ENCODE results near the gene ZG16B. TPM values are rescaled to one million over a fixed set of nuclear protein-coding genes. Genes with fewer than 3 reads are reported as not detected.

The ZG16B gene
- total RNA-seq, 1 experiment from 2014 or later, result 2.3 TPM

DNA sequence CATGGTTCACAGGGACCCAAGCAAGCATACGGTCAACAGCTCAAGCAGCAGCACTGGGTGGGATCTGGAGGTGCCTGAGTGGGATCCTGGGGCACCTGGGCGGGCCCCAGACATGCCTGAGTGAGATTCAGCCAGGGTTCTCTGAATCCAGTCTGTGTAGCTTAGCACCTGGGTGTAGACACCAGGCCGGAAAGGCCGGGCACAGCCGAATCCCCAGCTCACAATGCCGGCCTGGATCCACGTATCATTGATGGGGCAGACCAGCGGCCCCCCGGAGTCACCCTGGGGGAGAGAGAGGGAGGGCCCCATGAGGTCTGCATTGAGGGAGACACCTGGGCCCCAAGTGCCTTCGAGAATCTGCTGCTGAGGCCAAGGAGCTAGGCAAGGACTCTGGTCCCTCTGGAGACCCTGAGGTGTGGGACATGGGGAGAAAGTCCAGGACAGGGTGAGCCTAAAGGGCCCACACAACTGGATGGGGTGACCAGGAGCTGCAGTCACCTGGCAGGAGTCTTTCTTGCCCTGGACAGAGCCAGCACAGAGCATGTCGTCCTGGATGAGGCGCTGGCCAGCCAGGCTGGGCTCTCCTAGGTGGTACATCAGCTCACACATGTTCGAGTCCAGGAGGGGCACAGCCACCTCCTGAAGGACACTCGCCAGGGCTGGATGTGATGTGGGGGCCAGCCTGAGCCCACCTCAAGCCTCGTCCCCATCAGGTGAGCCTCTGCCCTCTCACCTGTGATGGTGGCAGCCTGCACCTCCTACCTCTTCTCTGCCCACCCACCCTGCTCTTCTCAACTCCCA lies 9.7 kb downstream of the ZG16B start (continued):
- TF ChIP-seq, protein P1, sequence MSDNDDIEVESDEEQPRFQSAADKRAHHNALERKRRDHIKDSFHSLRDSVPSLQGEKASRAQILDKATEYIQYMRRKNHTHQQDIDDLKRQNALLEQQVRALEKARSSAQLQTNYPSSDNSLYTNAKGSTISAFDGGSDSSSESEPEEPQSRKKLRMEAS (IDR thresholded peaks at IDR 0.05), result no peak
- no peak for TF ChIP-seq SIN3A (IDR thresholded peaks at IDR 0.05; ENCODE audit: low read depth)

DNA sequence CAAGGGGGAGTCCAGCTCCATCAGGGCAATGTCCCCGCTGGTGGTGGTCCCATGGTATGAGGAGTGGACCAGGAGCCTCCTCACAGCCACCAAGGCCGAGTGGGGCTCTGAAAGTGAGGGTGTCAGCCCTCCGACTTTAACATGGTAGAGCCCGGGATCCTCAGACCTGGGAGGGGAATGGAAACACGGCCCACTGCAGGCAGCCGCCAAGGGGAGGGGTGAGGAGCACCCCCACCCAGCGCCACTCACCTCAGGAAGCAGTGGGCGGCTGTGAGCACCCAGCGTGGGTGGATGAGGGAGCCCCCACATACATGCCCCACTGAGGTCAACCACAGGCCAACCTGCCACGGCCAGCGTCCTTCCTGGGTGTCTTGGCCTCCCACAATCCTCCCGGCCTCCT lies 10.8 kb downstream of the ZG16B start:
- no peaks in the 10 kb centered on the region for H4K20me1 ChIP-seq (ENCODE audit: insufficient read depth)
- H3K4me2 ChIP-seq (ENCODE audit: low read length), result no peak overlapping the region; the same call in 1 of the 2 replicates
- no peaks in the 10 kb centered on the region for H3K9me2 ChIP-seq (ENCODE audit: insufficient read depth)
- BruUV-seq (replicated peaks), result no TSS peak
- ChIA-PET RAD21 (ENCODE audit: low non-redundant PET in 1 of 2, low total read pairs in 2 of 2, uncharacterized antibody in 2 of 2, unreplicated experiment in 2 of 2) (no interaction called here), POLR2A (no interaction called here), CTCF (no interaction called here)
- H3K9ac ChIP-seq (ENCODE audit: low read length), result no peak overlapping the region
- no peak overlapping the region; the same call in 1 of the 2 replicates for H3K27ac ChIP-seq (ENCODE audit: low read depth, low read length)
- intact Hi-C loops (cut with micrococcal nuclease), result no loop called here
- DNase-seq (ENCODE audit: low read depth, low spot score), result no peak
- no peaks in the 10 kb centered on the region for H3K36me3 ChIP-seq (ENCODE audit: control insufficient read depth in 1 of 2, insufficient read depth in 2 of 2, low read length in 2 of 2)
- no peaks in the 10 kb centered on the region for H3K27me3 ChIP-seq (ENCODE audit: insufficient read depth, low read length)
- H3K79me2 ChIP-seq (ENCODE audit: insufficient read depth, low read length), result no peaks in the 10 kb centered on the region
- H2AFZ ChIP-seq (ENCODE audit: low read depth, low read length, poor library complexity, severe bottlenecking), result no peak overlapping the region
- no peaks in the 10 kb centered on the region for H3K9me3 ChIP-seq (ENCODE audit: control insufficient read depth in 1 of 2, insufficient read depth in 1 of 2, low read depth in 1 of 2, low read length in 2 of 2)
- no peak for ATAC-seq
- peaks cover 22 to 62% of the 10 kb centered on the region in 2 experiments for H3K4me1 ChIP-seq (ENCODE audit: control insufficient read depth in 1 of 2, insufficient read depth in 2 of 2, low read length in 2 of 2)
- TF ChIP-seq JUND (IDR thresholded peaks at IDR 0.05) (no peak), ZFX (IDR thresholded peaks at IDR 0.05) (no peak), SRF (IDR thresholded peaks at IDR 0.05; ENCODE audit: low read depth) (no peak), CEBPB (IDR thresholded peaks at IDR 0.05; ENCODE audit: low read depth) (no peak), POLR2A (IDR thresholded peaks at IDR 0.05; ENCODE audit: borderline replicate concordance, extremely low read depth, insufficient read depth, insufficient read length) (no peak), EZH2phosphoT487 (IDR thresholded peaks at IDR 0.05; ENCODE audit: borderline replicate concordance) (no peak), POLR2AphosphoS5 (IDR thresholded peaks at IDR 0.05; ENCODE audit: low read depth, low read length) (no peak), EGR1 (IDR thresholded peaks at IDR 0.05; ENCODE audit: low read depth) (no peak), ELF1 (IDR thresholded peaks at IDR 0.05; ENCODE audit: borderline replicate concordance, low read depth) (no peak), ZNF274 (IDR thresholded peaks at IDR 0.05; ENCODE audit: low read depth, low read length) (no peak)
- TF ChIP-seq, protein P1 (IDR thresholded peaks at IDR 0.05), result no peak
- TF ChIP-seq, protein P2, sequence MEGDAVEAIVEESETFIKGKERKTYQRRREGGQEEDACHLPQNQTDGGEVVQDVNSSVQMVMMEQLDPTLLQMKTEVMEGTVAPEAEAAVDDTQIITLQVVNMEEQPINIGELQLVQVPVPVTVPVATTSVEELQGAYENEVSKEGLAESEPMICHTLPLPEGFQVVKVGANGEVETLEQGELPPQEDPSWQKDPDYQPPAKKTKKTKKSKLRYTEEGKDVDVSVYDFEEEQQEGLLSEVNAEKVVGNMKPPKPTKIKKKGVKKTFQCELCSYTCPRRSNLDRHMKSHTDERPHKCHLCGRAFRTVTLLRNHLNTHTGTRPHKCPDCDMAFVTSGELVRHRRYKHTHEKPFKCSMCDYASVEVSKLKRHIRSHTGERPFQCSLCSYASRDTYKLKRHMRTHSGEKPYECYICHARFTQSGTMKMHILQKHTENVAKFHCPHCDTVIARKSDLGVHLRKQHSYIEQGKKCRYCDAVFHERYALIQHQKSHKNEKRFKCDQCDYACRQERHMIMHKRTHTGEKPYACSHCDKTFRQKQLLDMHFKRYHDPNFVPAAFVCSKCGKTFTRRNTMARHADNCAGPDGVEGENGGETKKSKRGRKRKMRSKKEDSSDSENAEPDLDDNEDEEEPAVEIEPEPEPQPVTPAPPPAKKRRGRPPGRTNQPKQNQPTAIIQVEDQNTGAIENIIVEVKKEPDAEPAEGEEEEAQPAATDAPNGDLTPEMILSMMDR (IDR thresholded peaks at IDR 0.05 in 2 of 3, conservative IDR thresholded peaks at IDR 0.05 in 1 of 3; ENCODE audit: borderline replicate concordance in 1 of 3, insufficient read depth in 1 of 3, low read depth in 2 of 3, low read length in 2 of 3), result no peak
- TF ChIP-seq, protein P3, sequence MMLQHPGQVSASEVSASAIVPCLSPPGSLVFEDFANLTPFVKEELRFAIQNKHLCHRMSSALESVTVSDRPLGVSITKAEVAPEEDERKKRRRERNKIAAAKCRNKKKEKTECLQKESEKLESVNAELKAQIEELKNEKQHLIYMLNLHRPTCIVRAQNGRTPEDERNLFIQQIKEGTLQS (IDR thresholded peaks at IDR 0.05), result no peak
- H3K4me3 ChIP-seq (replicated peaks in 1 of 2; ENCODE audit: low read depth in 1 of 2, low read length in 2 of 2), result no peak overlapping the region
